ACC112 (cell line): ENCODE measurements around the gene WFDC12.

Experiments
- H2AFZ ChIP-seq: fragments of 200-600 bp; sonication (generic); one replicate; pipeline ENCODE4 v1.6.0; 2017; ENCODE audit warnings: antibody characterized with exemption, low read length; ENCODE audit not compliant: unreplicated experiment
- H3K27ac ChIP-seq: fragments of 200-600 bp; sonication (generic); 2 replicates; pipeline ENCODE4 v1.5.1; 2014; ENCODE audit warnings: low read depth, mild to moderate bottlenecking, antibody characterized with exemption, low read length, moderate library complexity
- H3K27me3 ChIP-seq: fragments of 200-600 bp; sonication (generic); 2 replicates; pipeline ENCODE4 v1.6.1; 2014; ENCODE audit warnings: mild to moderate bottlenecking, antibody characterized with exemption, low read length, moderate library complexity, mixed read lengths; ENCODE audit not compliant: insufficient read depth
- H3K36me3 ChIP-seq: fragments of 200-600 bp; sonication (generic); 2 replicates; pipeline ENCODE4 v1.6.1; 2016; ENCODE audit warnings: mild to moderate bottlenecking, antibody characterized with exemption, low read length, moderate library complexity, mixed read lengths; ENCODE audit not compliant: insufficient read depth
- H3K4me1 ChIP-seq: fragments of 200-600 bp; sonication (generic); one replicate; pipeline ENCODE4 v1.6.1; 2016; ENCODE audit warnings: low read length, mixed read lengths; ENCODE audit not compliant: insufficient read depth, unreplicated experiment, control insufficient read depth
- H3K4me3 ChIP-seq: fragments of 200-600 bp; sonication (generic); 2 replicates; pipeline ENCODE4 v1.5.1; 2014; ENCODE audit warnings: mild to moderate bottlenecking, low read depth, low read length
- H3K79me2 ChIP-seq: fragments of 200-600 bp; sonication (generic); one replicate; pipeline ENCODE4 v1.6.0; 2016; ENCODE audit warnings: low read length; ENCODE audit not compliant: control insufficient read depth, unreplicated experiment, insufficient read depth

Gene WFDC12

GRCh38 chr20:45115829-45116228 lies 8.4 kb downstream of the WFDC12 start:
- Histone ChIP-seq H3K4me3 (no peak overlapping the region), H3K27ac (no peak overlapping the region), H3K27me3 (peaks cover 18% of the 10 kb centered on the region), H3K36me3 (no peaks in the 10 kb centered on the region), H3K4me1 (no peaks in the 10 kb centered on the region), H3K79me2 (no peaks in the 10 kb centered on the region), H2AFZ (no peak overlapping the region)

- Histone ChIP-seq H3K36me3 (no peaks in the 10 kb centered on the region), H2AFZ (no peak overlapping the region), H3K4me1 (no peaks in the 10 kb centered on the region), H3K4me3 (no peak overlapping the region), H3K79me2 (no peaks in the 10 kb centered on the region), H3K27me3 (peaks cover 14% of the 10 kb centered on the region), H3K27ac (no peak overlapping the region)
These were observed 8.9 kb downstream of the WFDC12 start for GRCh38 chr20:45115386-45115774.

DNA sequence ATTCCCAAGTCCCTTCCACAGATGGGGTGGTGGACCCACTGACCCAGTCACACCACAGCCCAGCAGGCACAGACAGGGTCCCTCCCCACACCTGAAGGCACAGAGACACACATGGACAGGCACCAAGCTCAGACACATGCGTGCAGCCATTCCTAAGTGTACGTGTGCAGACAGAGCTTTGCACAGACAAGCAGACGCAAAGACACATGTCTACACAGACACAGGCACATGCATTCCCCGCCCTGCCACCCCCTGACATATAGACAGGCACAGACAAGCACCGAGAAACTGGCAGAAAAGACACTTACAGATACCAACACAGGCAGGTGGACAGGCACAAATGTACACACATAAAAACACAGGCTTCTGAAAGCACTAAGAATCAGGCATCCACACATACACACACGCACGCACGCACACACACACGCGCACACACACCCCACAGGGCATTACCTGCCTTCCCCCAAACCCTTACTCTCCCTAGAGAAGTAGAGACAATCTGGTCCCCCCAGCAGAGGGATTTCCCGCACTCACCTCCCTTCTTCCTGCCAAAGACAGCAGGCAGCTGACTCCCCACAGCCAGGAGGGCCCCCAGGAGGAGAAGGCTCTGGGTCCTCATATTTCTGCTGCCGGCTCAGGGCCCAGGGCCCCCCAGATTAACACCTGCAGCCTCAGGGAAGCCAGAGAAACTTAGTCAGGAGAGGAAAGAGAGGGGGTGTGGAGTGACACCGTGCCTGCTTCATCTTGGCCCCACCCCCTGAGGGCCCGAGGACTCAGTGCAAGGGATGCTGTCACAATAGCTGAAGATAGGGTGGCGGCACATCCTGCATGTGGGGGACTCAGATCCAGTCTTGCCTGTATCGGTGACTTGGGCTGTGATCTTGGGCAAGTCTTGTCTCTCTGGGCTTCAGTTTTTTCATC lies 9.5 kb downstream of the WFDC12 start, which contains the start of gene WFDC5:
WFDC5 (minus strand) TSS at position 710 of the 921 bp plus-strand sequence; CDS start at position 619, 91 bp downstream.
- H3K4me3 ChIP-seq = no peak within 1 kb of the TSS
- H2AFZ ChIP-seq = no peak within 1 kb of the TSS
- H3K4me1 ChIP-seq = no peaks in the 10 kb centered on the region
- H3K79me2 ChIP-seq = no peaks in the 10 kb centered on the region
- H3K27me3 ChIP-seq = peaks cover 7% of the 10 kb centered on the region; the same call in 1 of the 2 replicates
- H3K36me3 ChIP-seq = no peaks in the 10 kb centered on the region
- H3K27ac ChIP-seq = no peak within 1 kb of the TSS

DNA sequence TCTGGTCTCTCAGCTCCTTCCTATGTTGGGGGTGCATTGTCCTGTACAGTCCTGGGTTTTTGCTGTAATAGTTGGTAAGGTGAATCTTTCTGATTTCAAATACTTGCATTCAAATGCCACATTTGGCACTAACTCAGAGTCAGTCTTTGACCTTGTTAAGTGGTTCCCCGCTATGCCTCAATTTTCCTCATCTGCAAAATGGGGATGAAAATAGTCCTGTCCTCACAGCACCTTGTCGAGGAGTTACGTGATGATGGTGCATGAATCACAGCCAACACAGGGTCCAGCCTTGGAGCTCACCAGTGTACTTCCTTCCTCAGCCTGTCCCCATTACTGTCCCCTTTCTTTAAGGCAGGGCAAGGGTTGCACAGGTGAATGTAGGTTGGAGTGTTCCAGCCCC lies 10.4 kb downstream of the WFDC12 start:
- no peak overlapping the region for H2AFZ ChIP-seq
- no peak overlapping the region for H3K4me3 ChIP-seq
- no peaks in the 10 kb centered on the region for H3K79me2 ChIP-seq
- no peak overlapping the region for H3K27ac ChIP-seq
- no peaks in the 10 kb centered on the region for H3K27me3 ChIP-seq
- H3K36me3 ChIP-seq = no peaks in the 10 kb centered on the region
- no peaks in the 10 kb centered on the region for H3K4me1 ChIP-seq

DNA sequence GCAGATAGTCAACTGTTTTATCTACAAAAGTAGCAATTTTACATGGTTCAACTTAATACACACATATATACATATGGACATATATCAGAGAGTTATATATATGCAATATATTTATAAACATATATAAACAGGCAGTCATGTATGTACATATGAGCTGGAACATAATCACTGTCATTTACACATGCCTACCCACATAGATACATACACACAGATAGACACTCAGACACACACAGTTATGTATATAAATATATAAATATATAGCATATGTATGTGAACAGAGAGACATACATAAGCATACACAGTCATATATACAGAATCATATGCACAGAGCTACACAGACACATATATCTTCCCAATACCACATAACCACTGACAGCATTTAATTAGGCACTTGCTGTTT lies 11.5 kb downstream of the WFDC12 start:
- no peak overlapping the region for H3K27ac ChIP-seq
- no peaks in the 10 kb centered on the region for H3K79me2 ChIP-seq
- no peaks in the 10 kb centered on the region for H3K4me1 ChIP-seq
- no peak overlapping the region for H3K4me3 ChIP-seq
- H3K27me3 ChIP-seq = no peaks in the 10 kb centered on the region
- no peaks in the 10 kb centered on the region for H3K36me3 ChIP-seq
- H2AFZ ChIP-seq = no peak overlapping the region

DNA sequence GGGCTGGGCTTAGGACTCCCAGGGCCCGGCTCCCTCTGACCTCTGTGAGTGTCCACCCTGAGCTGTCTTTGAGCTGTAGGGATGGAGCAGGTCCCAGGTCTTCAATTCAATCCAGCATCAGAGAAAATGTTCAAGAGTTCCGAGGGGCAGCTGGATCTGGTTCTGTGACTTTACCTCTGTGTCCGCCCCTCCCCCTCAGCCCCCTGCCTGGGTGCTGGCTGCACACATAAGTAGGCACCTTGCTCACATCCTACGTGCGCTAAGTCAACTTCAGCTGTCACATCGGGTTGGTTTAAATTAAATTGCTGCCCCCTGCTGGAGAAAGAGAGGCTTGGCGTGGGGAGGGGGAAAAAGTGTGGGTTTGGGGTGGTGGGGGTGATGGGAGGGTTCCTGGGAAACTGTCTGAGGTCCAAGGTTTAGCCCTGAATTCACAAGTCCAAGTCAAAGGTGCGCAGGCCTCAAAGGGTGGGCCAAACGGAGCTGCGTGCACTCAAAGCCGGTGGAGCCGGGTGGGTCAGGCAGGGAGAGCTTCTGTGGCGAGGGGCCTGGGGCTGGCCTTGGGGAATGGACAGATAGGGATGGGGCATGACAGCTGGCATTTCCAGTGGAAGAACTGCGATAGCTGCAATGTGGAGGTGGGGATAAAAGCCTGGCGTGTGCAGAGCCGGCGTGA lies 12.3 kb downstream of the WFDC12 start:
- no peak overlapping the region for H3K27ac ChIP-seq
- no peak overlapping the region for H3K4me3 ChIP-seq
- no peaks in the 10 kb centered on the region for H3K27me3 ChIP-seq
- no peak overlapping the region for H2AFZ ChIP-seq
- no peaks in the 10 kb centered on the region for H3K79me2 ChIP-seq
- H3K36me3 ChIP-seq = no peaks in the 10 kb centered on the region
- H3K4me1 ChIP-seq = no peaks in the 10 kb centered on the region

DNA sequence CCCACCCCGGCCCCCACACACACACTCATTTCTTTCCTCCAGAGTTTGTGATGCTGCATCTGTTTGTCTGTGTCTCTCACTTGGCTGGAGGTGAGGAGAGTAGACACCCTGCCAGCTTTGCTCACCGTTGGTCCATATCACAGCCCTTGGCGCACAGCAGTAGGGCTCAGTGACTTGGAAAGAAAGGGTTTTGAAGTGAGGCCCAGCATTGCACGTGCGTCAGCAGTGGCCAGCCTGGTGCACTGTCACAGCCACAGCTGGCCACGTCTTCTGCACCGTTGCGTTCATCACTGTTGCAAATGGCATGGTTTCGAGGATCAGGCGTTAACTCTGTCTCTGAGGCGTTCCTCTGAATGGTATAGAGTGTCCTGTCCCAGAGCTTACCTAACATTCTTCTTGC lies 13.0 kb downstream of the WFDC12 start:
- H3K27me3 ChIP-seq = no peaks in the 10 kb centered on the region
- no peak overlapping the region for H2AFZ ChIP-seq
- H3K4me3 ChIP-seq = no peak overlapping the region
- no peaks in the 10 kb centered on the region for H3K4me1 ChIP-seq
- H3K27ac ChIP-seq = no peak overlapping the region
- H3K36me3 ChIP-seq = no peaks in the 10 kb centered on the region
- H3K79me2 ChIP-seq = no peaks in the 10 kb centered on the region

- Histone ChIP-seq H3K27ac (no peak overlapping the region), H3K36me3 (no peaks in the 10 kb centered on the region), H3K79me2 (no peaks in the 10 kb centered on the region), H2AFZ (no peak overlapping the region), H3K4me3 (no peak overlapping the region), H3K27me3 (no peaks in the 10 kb centered on the region), H3K4me1 (no peaks in the 10 kb centered on the region)
These were observed 14.0 kb downstream of the WFDC12 start for GRCh38 chr20:45110301-45110700.

DNA sequence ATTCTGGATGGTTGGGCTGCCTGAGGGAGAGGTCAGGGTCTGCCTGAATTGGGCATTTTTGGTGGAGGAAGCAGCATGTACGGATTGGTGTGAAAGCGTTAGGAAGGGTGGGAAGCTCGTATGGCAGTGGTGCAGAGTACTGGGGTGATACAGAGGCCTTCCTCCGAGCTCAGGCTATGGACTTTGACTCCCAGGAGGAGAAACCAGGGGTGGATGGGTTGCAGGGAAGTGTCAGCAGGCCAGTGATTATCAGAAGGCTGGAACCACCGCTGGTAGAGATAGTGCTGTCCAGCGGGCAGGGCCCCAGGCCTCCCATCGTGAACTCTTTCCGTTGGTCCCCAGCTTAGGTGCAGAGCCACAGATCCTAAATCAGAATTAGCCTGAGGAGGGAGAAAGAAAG lies 14.6 kb downstream of the WFDC12 start:
- Histone ChIP-seq H3K4me1 (peaks cover 5% of the 10 kb centered on the region), H3K27me3 (no peaks in the 10 kb centered on the region), H2AFZ (no peak overlapping the region), H3K36me3 (no peaks in the 10 kb centered on the region), H3K79me2 (no peaks in the 10 kb centered on the region), H3K27ac (no peak overlapping the region), H3K4me3 (no peak overlapping the region)

DNA sequence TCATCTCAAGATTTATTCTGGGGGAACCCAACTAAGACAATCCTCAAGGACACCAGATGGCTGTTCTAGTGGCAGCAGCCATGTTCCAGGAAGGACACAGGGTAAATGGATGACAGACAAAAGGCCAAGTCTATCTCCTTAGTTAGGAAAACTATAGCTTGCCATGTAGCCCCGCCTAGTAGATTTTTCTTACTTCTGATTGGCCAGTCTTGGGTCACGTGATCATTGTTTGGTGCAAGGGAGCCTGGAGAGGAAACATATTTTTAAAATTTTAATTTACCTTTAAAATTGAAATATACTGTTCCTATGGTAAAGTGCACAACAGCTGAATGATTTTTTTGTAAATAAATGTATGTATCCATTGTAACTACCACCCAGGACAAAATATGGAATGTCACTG lies 18.9 kb downstream of the WFDC12 start:
- H3K27ac ChIP-seq = peak overlapping the region; percentile 63; the same call in 1 of the 2 replicates
- H3K36me3 ChIP-seq = no peaks in the 10 kb centered on the region
- H3K79me2 ChIP-seq = no peaks in the 10 kb centered on the region
- peaks cover 5% of the 10 kb centered on the region for H3K4me1 ChIP-seq
- H2AFZ ChIP-seq = no peak overlapping the region
- 0 out of 2 replicates have a peak overlapping the region, but pooled peaks have one; percentile 1 for H3K4me3 ChIP-seq
- no peaks in the 10 kb centered on the region; the same call in 1 of the 2 replicates for H3K27me3 ChIP-seq
